ENCODE data around the gene PKIG. TPM values are rescaled to one million over a fixed set of nuclear protein-coding genes. Genes with fewer than 3 reads are reported as not detected.

PKIG gene
- total and polyA plus RNA-seq, 10 of the 15 experiments (the other 5 are each of a cell fraction or from before 2014, with no cell fraction given): 5.7 to 82.3 (median 39.7) TPM

DNA sequence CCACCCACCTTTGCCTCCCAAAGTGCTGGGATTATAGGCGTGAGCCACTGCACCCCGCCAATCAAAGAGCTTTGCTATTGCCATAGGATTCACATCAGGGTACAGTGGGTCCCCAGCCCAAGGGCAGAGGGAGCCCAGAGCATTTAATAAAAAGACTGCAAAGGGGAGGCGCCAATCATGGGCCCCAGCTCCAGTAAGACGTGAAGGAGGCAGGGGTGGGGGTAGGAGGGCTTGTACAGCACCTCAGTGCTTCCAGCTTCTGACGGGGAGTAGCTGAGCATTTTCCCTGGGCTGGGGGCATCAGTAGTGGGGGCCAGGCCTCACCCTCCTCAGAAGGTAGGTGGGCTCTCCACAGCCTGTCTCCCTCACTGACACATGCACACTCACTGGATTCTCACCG lies 67.6 kb downstream of the PKIG start:
- ChIA-PET SMC1A (ENCODE audit: uncharacterized antibody, unreplicated experiment) (interaction anchor here (0.6 to 4.3 kb wide), 14 partner anchors 7 to 174 kb away, joined by 3 to 47 read pairs (median 6); partner anchors contain the start of gene TTPAL), POLR2A (interaction anchor here (1.0 to 2.5 kb wide), 9 partner anchors 7 to 175 kb away, joined by 3 to 18 read pairs (median 3); partner anchors contain the start of gene PKIG), RAD21 (ENCODE audit: unreplicated experiment) (interaction anchor here (0.6 to 5.1 kb wide), 15 partner anchors 12 to 174 kb away, joined by 3 to 55 read pairs (median 4); partner anchors contain the start of genes PKIG and TTPAL), CTCF (interaction anchor here (0.7 to 8.5 kb wide), 13 partner anchors 16 to 433 kb away, joined by 3 to 134 read pairs (median 4); partner anchors contain the start of gene PKIG)
- FAIRE-seq: no peak
- H3K4me1 ChIP-seq (ENCODE audit: control insufficient read depth, insufficient read depth, low read length): peaks cover 57% of the 10 kb centered on the region
- H3K27me3 ChIP-seq (replicated peaks in 1 of 2; ENCODE audit: control insufficient read depth in 2 of 2, insufficient read depth in 2 of 2, low read length in 1 of 2): no peaks in the 10 kb centered on the region
- TSS peak; percentile 49 for BruUV-seq (replicated peaks)
- H3K9ac ChIP-seq (ENCODE audit: control insufficient read depth, insufficient read depth, low read length): no peak overlapping the region; the same call in 1 of the 2 replicates
- H3K9me3 ChIP-seq (replicated peaks; ENCODE audit: control insufficient read depth, insufficient read depth, low read length): no peaks in the 10 kb centered on the region; the same call in 2 of the 3 replicates
- ATAC-seq: no peak
- H3K4me2 ChIP-seq (ENCODE audit: control insufficient read depth, insufficient read depth): peak overlapping the region; percentile 96
- in situ Hi-C loops (cut with MboI): no loop called here
- H3K27ac ChIP-seq (ENCODE audit: control insufficient read depth, insufficient read depth): peak overlapping the region; percentile 83; the same call in 1 of the 2 replicates
- no peaks in the 10 kb centered on the region for H3K36me3 ChIP-seq (ENCODE audit: control insufficient read depth in 2 of 2, insufficient read depth in 2 of 2, low read length in 1 of 2)
- intact Hi-C loops (cut with micrococcal nuclease; ENCODE audit: unreplicated experiment): no loop called here
- WGBS (ENCODE audit: insufficient coverage, insufficient replicate concordance, low lambda C conversion rate, missing lambda C conversion rate): 96% methylated on average over 6 of the region's 6 CpGs
- peaks cover 53% of the 10 kb centered on the region for H3K79me2 ChIP-seq (ENCODE audit: control insufficient read depth, insufficient read depth, low read length)
- TF ChIP-seq, protein P1, sequence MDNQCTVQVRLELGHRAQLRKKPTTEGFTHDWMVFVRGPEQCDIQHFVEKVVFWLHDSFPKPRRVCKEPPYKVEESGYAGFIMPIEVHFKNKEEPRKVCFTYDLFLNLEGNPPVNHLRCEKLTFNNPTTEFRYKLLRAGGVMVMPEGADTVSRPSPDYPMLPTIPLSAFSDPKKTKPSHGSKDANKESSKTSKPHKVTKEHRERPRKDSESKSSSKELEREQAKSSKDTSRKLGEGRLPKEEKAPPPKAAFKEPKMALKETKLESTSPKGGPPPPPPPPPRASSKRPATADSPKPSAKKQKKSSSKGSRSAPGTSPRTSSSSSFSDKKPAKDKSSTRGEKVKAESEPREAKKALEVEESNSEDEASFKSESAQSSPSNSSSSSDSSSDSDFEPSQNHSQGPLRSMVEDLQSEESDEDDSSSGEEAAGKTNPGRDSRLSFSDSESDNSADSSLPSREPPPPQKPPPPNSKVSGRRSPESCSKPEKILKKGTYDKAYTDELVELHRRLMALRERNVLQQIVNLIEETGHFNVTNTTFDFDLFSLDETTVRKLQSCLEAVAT (IDR thresholded peaks at IDR 0.05): no peak
- TF ChIP-seq PML (IDR thresholded peaks at IDR 0.05; ENCODE audit: low read length): no peak
- TF ChIP-seq RUNX3 (IDR thresholded peaks at IDR 0.05; ENCODE audit: low read length): no peak
- TF ChIP-seq EZH2 (IDR thresholded peaks at IDR 0.05; ENCODE audit: borderline replicate concordance, control insufficient read depth, low read depth, low read length): no peak
- TF ChIP-seq, protein P2, sequence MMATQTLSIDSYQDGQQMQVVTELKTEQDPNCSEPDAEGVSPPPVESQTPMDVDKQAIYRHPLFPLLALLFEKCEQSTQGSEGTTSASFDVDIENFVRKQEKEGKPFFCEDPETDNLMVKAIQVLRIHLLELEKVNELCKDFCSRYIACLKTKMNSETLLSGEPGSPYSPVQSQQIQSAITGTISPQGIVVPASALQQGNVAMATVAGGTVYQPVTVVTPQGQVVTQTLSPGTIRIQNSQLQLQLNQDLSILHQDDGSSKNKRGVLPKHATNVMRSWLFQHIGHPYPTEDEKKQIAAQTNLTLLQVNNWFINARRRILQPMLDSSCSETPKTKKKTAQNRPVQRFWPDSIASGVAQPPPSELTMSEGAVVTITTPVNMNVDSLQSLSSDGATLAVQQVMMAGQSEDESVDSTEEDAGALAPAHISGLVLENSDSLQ (IDR thresholded peaks at IDR 0.05): 0 out of 2 replicates have a peak, but pooled peaks have one; percentile 31
- no peak for TF ChIP-seq CREB1 (IDR thresholded peaks at IDR 0.05; ENCODE audit: low read depth)
- TF ChIP-seq, protein P3, sequence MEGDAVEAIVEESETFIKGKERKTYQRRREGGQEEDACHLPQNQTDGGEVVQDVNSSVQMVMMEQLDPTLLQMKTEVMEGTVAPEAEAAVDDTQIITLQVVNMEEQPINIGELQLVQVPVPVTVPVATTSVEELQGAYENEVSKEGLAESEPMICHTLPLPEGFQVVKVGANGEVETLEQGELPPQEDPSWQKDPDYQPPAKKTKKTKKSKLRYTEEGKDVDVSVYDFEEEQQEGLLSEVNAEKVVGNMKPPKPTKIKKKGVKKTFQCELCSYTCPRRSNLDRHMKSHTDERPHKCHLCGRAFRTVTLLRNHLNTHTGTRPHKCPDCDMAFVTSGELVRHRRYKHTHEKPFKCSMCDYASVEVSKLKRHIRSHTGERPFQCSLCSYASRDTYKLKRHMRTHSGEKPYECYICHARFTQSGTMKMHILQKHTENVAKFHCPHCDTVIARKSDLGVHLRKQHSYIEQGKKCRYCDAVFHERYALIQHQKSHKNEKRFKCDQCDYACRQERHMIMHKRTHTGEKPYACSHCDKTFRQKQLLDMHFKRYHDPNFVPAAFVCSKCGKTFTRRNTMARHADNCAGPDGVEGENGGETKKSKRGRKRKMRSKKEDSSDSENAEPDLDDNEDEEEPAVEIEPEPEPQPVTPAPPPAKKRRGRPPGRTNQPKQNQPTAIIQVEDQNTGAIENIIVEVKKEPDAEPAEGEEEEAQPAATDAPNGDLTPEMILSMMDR (IDR thresholded peaks at IDR 0.05 in 2 of 3, conservative IDR thresholded peaks at IDR 0.05 in 1 of 3; ENCODE audit: control insufficient read depth in 2 of 3, extremely low read depth in 1 of 3, insufficient read depth in 1 of 3, low read depth in 3 of 3, low read length in 3 of 3): no peak
- no peaks in the 10 kb centered on the region for H4K20me1 ChIP-seq (ENCODE audit: control insufficient read depth, insufficient read depth)
- H3K4me3 ChIP-seq: peak overlapping the region; percentile 95
- H2AFZ ChIP-seq (ENCODE audit: control insufficient read depth, low read depth, low read length): no peak overlapping the region
- DNase-seq (ENCODE audit: low read depth, low spot score): no peak
